Measurements from ENCODE around the gene KRT39. TPM values are rescaled to one million over a fixed set of nuclear protein-coding genes. Genes with fewer than 3 reads are reported as not detected.

Gene KRT39
- total and polyA plus RNA-seq, 2 of the 8 experiments (the other 6 are each of a cell fraction or from before 2014, with no cell fraction given) = not detected

DNA sequence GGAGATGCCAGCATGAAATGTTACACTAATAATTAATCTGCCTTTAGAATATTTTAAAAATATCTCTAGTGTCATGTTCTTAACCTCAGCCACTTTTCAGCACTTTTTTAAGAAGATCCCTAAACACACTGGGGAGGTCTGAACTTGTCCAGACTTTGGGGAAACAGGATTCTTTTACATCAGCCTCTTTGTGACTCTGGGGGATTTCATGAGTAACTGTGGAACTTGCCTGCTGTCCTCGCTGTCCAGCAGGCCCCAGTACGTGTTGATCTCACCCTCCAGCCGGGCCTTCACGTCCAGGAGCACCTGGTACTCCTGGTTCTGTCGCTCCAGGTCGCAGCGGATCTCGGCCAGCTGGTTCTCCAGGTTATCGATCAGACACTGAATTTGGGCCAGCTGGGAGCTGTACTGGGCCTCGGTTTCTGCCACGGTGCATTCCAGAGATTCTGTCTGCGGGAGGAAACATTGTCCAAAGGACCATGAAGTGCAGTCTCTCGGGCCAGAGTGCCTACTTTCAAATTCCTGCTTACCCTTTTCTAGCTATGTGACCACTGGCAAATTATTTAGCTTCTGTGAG, 11.9 kb upstream of the KRT39 start:
- peaks cover 3 to 8% (median 6%) of the 10 kb centered on the region in 4 experiments; a peak in 4 of 7 replicates for H3K4me1 ChIP-seq (replicated peaks in 1 of 4; ENCODE audit: control insufficient read depth in 3 of 4, insufficient read depth in 4 of 4, low read length in 3 of 4)
- CTCF ChIA-PET (ENCODE audit: partially characterized antibody) = interaction anchor here (0.6 to 5.4 kb wide), 5 partner anchors 16 to 344 kb away, joined by 3 to 34 read pairs (median 3); no protein-coding TSS in a partner anchor
- H2BK15ac ChIP-seq (ENCODE audit: low read length) = no peak overlapping the region
- peak overlapping the region; percentile 35; the same call in 1 of the 2 replicates for H4K8ac ChIP-seq (ENCODE audit: extremely low read depth, insufficient read depth, low read length)
- H3K14ac ChIP-seq (ENCODE audit: insufficient read length) = no peak overlapping the region
- no peak overlapping the region for H3K4me3 ChIP-seq (ENCODE audit: extremely low read depth in 1 of 4, insufficient read depth in 2 of 4, low read depth in 3 of 4, low read length in 4 of 4)
- no peak overlapping the region for H3K9ac ChIP-seq (replicated peaks in 1 of 4; ENCODE audit: extremely low read depth in 1 of 4, low read depth in 3 of 4, low read length in 3 of 4)
- H3K27me3 ChIP-seq (replicated peaks in 1 of 4; ENCODE audit: control insufficient read depth in 3 of 4, extremely low read depth in 1 of 4, insufficient read depth in 3 of 4, low read length in 3 of 4) = no peaks in the 10 kb centered on the region
- H3K9me3 ChIP-seq (ENCODE audit: insufficient read depth in 2 of 2, low read depth in 1 of 2, low read length in 1 of 2) = no peaks in the 10 kb centered on the region
- H2BK120ac ChIP-seq (replicated peaks; ENCODE audit: low read depth, low read length) = no peak overlapping the region
- no peaks in the 10 kb centered on the region for H3K23me2 ChIP-seq (ENCODE audit: low read depth, low read length)
- no peaks in the 10 kb centered on the region for H3K36me3 ChIP-seq (ENCODE audit: control insufficient read depth in 2 of 4, insufficient read depth in 4 of 4, low read length in 3 of 4)
- TF ChIP-seq JUN (IDR thresholded peaks at IDR 0.05; ENCODE audit: low read depth, low read length) (no peak), TAF1 (IDR thresholded peaks at IDR 0.05; ENCODE audit: low read depth, low read length) (no peak), HDAC2 (IDR thresholded peaks at IDR 0.05; ENCODE audit: borderline replicate concordance in 1 of 2, low read depth in 2 of 2, low read length in 2 of 2) (no peak), TAF7 (optimal IDR thresholded peaks at IDR 0.05; ENCODE audit: borderline replicate concordance, low read depth, low read length) (no peak), SRF (IDR thresholded peaks at IDR 0.05; ENCODE audit: low read depth, low read length) (no peak), CBX8 (IDR thresholded peaks at IDR 0.05; ENCODE audit: borderline replicate concordance, low read depth, low read length) (no peak), ZNF274 (IDR thresholded peaks at IDR 0.05; ENCODE audit: borderline replicate concordance, extremely low read depth, low read length) (no peak), POU5F1 (IDR thresholded peaks at IDR 0.05; ENCODE audit: low read depth, low read length) (no peak), CREB1 (IDR thresholded peaks at IDR 0.05) (no peak)
- peak overlapping the region; percentile 33; the same call in 1 of the 2 replicates for H2AFZ ChIP-seq (ENCODE audit: low read length)
- H3K79me2 ChIP-seq (ENCODE audit: control insufficient read depth in 1 of 2, insufficient read depth in 2 of 2, low read length in 2 of 2) = no peaks in the 10 kb centered on the region
- H2AK5ac ChIP-seq (ENCODE audit: low read depth, low read length) = no peak overlapping the region
- 96% methylated on average over 13 of the region's 13 CpGs; no CpG with 5 or more reads in 1 of the 2 experiments for WGBS, 2 experiments (ENCODE audit: extremely low coverage in 1 of 2, insufficient coverage in 1 of 2, insufficient read length in 1 of 2, insufficient replicate concordance in 2 of 2, low coverage in 1 of 2, low lambda C conversion rate in 2 of 2, missing lambda C conversion rate in 1 of 2)
- H2BK12ac ChIP-seq (ENCODE audit: low read depth, low read length) = no peak overlapping the region
- H3K18ac ChIP-seq (ENCODE audit: extremely low read depth, low read length) = no peak overlapping the region
- FAIRE-seq (no peak), DNase-seq (ENCODE audit: low read depth in 1 of 2, low spot score in 2 of 2) (no peak)
- no peak overlapping the region for H3K4me2 ChIP-seq (ENCODE audit: insufficient read depth in 1 of 2, low read depth in 2 of 2, low read length in 2 of 2)
- H3K4ac ChIP-seq (replicated peaks; ENCODE audit: insufficient read length, low read depth, low read length) = no peak overlapping the region
- no peak overlapping the region for H2BK5ac ChIP-seq (ENCODE audit: low read depth, low read length)
- no peak overlapping the region for H3K27ac ChIP-seq (ENCODE audit: low read depth, low read length)
- POLR2A ChIA-PET (ENCODE audit: partially characterized antibody) = interaction anchor here (0.6 kb wide), 1 partner anchor 42 kb away, joined by 3 read pairs; no protein-coding TSS in a partner anchor
- H4K20me1 ChIP-seq (replicated peaks in 1 of 2; ENCODE audit: control insufficient read depth in 1 of 2, insufficient read depth in 2 of 2, low read length in 2 of 2) = no peaks in the 10 kb centered on the region
- H2BK20ac ChIP-seq (ENCODE audit: low read length) = no peak overlapping the region
- no peak overlapping the region for H4K5ac ChIP-seq (ENCODE audit: insufficient read length, low read depth, low read length)
- H4K91ac ChIP-seq (replicated peaks; ENCODE audit: insufficient read length, low read length) = no peak overlapping the region
- H3K79me1 ChIP-seq (ENCODE audit: low read depth, low read length) = no peaks in the 10 kb centered on the region
- no peak overlapping the region for H3K23ac ChIP-seq (ENCODE audit: insufficient read length)
- no peak overlapping the region for H3K56ac ChIP-seq (replicated peaks; ENCODE audit: insufficient read length, low read depth, low read length)
